Neural cell (in vitro differentiated cells): ENCODE results near the gene PDXDC1. TPM values are rescaled to one million over a fixed set of nuclear protein-coding genes. Genes with fewer than 3 reads are reported as not detected.
"Not testable (repeated sequence)": the region's sequence is repeated elsewhere in the genome, so short reads cannot be mapped to it uniquely, and the experiment has no call there.

Experiments
- H2AFZ ChIP-seq: fragments of 200-600, 300-800 bp; sonication (generic), shearing (Covaris generic); 2 replicates; pipeline ENCODE4 v1.6.0; 2014; ENCODE audit warnings: low read depth, mild to moderate bottlenecking, antibody characterized with exemption, low read length, moderate library complexity
- H3F3A ChIP-seq: fragments of 200-600 bp; shearing (Covaris generic); 2 replicates; pipeline ENCODE4 v1.6.1; 2016; ENCODE audit warnings: mild to moderate bottlenecking, moderate library complexity, mixed read lengths, antibody characterized with exemption, low read length; ENCODE audit not compliant: insufficient read depth, poor library complexity, severe bottlenecking
- H3K27ac ChIP-seq: fragments of 200-600, 300-800 bp; sonication (generic), shearing (Covaris generic); 2 replicates; pipeline ENCODE4 v1.5.1; 2014; ENCODE audit warnings: mild to moderate bottlenecking, low read length, moderate library complexity
- H3K27me3 ChIP-seq: fragments of 300-800, 200-600 bp; sonication (generic), shearing (Covaris generic); 2 replicates; pipeline ENCODE4 v1.6.0; 2014; ENCODE audit warnings: mild to moderate bottlenecking, low read depth, low read length, moderate library complexity; ENCODE audit not compliant: insufficient read depth
- H3K36me3 ChIP-seq: fragments of 300-800, 200-600 bp; sonication (generic), shearing (Covaris generic); 2 replicates; pipeline ENCODE4 v1.5.1; 2014; ENCODE audit warnings: mild to moderate bottlenecking, antibody characterized with exemption, low read length, moderate library complexity; ENCODE audit not compliant: insufficient read depth
- H3K4me2 ChIP-seq: fragments of 300-800, 200-600 bp; sonication (generic), shearing (Covaris generic); 2 replicates; pipeline ENCODE4 v1.6.0; 2014; ENCODE audit warnings: mild to moderate bottlenecking, low read length
- H3K4me3 ChIP-seq: fragments of 300-800, 200-600 bp; sonication (generic), shearing (Covaris generic); 2 replicates; pipeline ENCODE4 v1.5.1; 2014; ENCODE audit warnings: mild to moderate bottlenecking, low read length, moderate library complexity
- H3K79me2 ChIP-seq: fragments of 200-600 bp; shearing (Covaris generic); replicated peaks from 2 replicates; pipeline ENCODE4 v1.6.0; 2014; ENCODE audit warnings: mild to moderate bottlenecking, low read length, moderate library complexity; ENCODE audit not compliant: insufficient read depth
- H3K9ac ChIP-seq: fragments of 300-800, 200-600 bp; sonication (generic), shearing (Covaris generic); 2 replicates; pipeline ENCODE4 v1.6.1; 2016; ENCODE audit warnings: mild to moderate bottlenecking, low read length, mixed read lengths
- H3K9me2 ChIP-seq: fragments of 200-600 bp; shearing (Covaris generic); 2 replicates; pipeline ENCODE4 v1.6.1; 2016; ENCODE audit warnings: mild to moderate bottlenecking, low read length, mixed read lengths; ENCODE audit not compliant: insufficient read depth
- H3K9me3 ChIP-seq: fragments of 200-600, 300-800 bp; sonication (generic), shearing (Covaris generic); 2 replicates; pipeline ENCODE4 v1.6.1; 2016; ENCODE audit warnings: mild to moderate bottlenecking, mixed run types, low read length, moderate library complexity, mixed read lengths
- H4K20me1 ChIP-seq: fragments of 200-600 bp; shearing (Covaris generic); 2 replicates; pipeline ENCODE4 v1.6.1; 2016; ENCODE audit warnings: mild to moderate bottlenecking, mixed run types; ENCODE audit not compliant: insufficient read depth
- polyA plus RNA-seq: library from polyadenylated mRNA; depleted of rRNA; stranded (reverse); fragments of >200 nt; gene quantifications from 2 replicates; pipeline ENCODE4 v1.2.3, GENCODE V29; 2014

The PDXDC1 gene
- polyA plus RNA-seq, 1 donor from 2014 or later, result 69.9 TPM

- not testable (repeated sequence) for H3K9me3 ChIP-seq, H3K36me3 ChIP-seq, H4K20me1 ChIP-seq, H3K4me3 ChIP-seq, H3K27me3 ChIP-seq, H3K9me2 ChIP-seq, H3K27ac ChIP-seq, H3K79me2 ChIP-seq, H2AFZ ChIP-seq, H3K9ac ChIP-seq, H3K4me2 ChIP-seq, H3F3A ChIP-seq
These were observed 155.6 kb downstream of the PDXDC1 start for GRCh38 chr16:15130256-15130932.

GRCh38 chr16:15130943-15131700 lies 156.3 kb downstream of the PDXDC1 start:
- not testable (repeated sequence) for H3F3A ChIP-seq, H3K9me2 ChIP-seq, H3K27me3 ChIP-seq, H3K9ac ChIP-seq, H3K79me2 ChIP-seq, H3K9me3 ChIP-seq, H3K4me3 ChIP-seq, H2AFZ ChIP-seq, H3K36me3 ChIP-seq, H3K27ac ChIP-seq, H4K20me1 ChIP-seq, H3K4me2 ChIP-seq

DNA sequence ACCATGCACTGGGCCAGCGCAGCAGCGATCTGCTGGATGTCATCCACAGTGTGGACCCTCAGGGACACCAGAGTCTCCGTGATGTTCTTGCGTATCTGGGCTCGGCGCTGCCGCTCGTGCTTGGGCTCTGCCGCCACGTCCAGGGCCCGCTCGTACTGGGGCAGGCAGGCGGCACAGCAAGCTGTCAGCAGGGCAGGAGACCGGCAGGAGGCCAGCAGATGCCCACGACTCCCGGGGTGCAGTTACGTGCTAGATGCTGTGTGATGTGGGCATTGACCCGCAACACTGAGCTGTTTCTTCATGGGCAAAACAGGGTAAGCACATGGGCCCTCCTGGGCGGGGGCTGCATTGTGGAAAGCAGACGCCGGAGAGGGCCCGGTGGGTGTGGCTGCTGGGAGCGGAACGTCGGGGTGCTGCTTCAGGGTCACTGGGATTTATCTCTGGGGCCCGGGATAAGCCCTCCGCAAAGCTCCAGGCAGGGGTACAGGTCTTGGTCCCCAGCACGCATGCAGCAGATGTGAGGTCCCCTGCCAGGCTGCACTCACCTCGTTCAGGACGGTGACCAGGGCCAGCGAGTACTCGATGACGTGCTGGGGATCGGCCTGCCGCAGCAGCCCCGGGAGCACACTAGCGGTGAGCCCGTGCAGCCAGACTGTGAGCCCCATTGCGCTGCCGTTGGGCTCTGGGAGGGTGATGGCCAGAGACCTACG lies 158.0 kb downstream of the PDXDC1 start:
- H3K27ac ChIP-seq, H3K9me3 ChIP-seq, H3K27me3 ChIP-seq, H3K36me3 ChIP-seq, H2AFZ ChIP-seq, H3K9ac ChIP-seq, H3F3A ChIP-seq, H3K79me2 ChIP-seq, H3K4me2 ChIP-seq, H3K9me2 ChIP-seq, H4K20me1 ChIP-seq, H3K4me3 ChIP-seq: not testable (repeated sequence)

DNA sequence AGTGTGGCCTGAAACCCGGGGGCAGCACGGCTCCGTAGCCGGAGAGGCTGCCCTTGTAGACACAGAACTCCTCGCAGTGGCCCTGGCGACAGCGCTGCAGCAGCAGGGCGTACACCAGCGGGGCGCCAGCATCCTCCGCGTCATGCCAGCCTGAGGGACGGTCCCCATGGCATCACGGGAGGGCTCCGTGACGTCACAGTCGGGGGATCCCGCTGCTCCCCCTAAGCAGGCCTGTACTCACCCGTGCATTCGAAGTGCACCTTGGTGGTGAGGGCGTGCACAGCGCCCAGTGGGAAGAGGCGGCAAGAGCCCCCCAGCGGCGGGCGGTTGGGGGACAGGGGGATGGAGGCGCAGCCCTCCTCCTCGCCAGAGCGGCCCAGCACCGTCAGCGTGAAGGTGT lies 158.7 kb downstream of the PDXDC1 start:
- H3K36me3 ChIP-seq, H3F3A ChIP-seq, H3K79me2 ChIP-seq, H3K27ac ChIP-seq, H3K4me3 ChIP-seq, H3K9me3 ChIP-seq, H3K27me3 ChIP-seq, H3K4me2 ChIP-seq, H3K9ac ChIP-seq, H2AFZ ChIP-seq, H4K20me1 ChIP-seq, H3K9me2 ChIP-seq: not testable (repeated sequence)

DNA sequence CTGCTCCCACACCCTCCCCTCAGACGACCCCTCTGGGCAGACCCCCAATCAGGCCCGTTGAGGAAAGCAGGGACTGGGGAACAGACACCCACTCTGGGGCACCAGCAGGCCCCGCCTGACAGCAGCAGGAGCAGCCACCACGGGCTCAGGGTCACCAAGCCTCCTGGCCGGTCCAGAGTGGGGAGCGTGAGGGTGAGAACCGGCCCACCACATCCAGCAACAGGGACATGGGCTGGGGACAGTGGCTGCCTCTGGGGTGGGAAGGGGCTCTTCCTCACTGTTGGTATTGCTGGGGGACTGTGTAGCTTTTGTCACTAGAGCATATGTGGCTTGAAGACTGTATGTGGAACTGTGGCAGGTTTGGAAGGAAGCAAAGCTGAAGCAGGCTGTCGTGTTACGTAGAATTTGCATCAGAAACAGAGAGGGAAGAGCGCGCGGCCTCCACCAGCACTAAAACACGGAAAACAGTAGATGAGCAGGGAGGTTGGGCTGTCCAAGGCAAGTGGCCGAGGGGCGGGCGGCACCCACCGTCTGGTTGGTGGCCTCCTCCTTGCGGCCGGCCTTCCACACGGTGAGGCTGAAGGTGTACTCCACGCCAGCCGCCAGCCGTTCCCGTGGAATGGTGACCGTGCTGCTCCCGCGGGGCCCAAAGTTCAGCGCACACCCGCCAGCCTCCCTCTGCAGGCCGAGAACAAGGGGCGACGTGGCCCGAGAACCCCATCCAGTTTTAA lies 160.1 kb downstream of the PDXDC1 start:
- not testable (repeated sequence) for H3F3A ChIP-seq, H3K27ac ChIP-seq, H4K20me1 ChIP-seq, H3K4me3 ChIP-seq, H3K9me3 ChIP-seq, H3K4me2 ChIP-seq, H3K36me3 ChIP-seq, H3K9me2 ChIP-seq, H2AFZ ChIP-seq, H3K9ac ChIP-seq, H3K27me3 ChIP-seq, H3K79me2 ChIP-seq

- H3F3A ChIP-seq, H3K9me3 ChIP-seq, H3K36me3 ChIP-seq, H3K27me3 ChIP-seq, H3K27ac ChIP-seq, H3K9me2 ChIP-seq, H3K4me3 ChIP-seq, H4K20me1 ChIP-seq, H3K79me2 ChIP-seq, H2AFZ ChIP-seq, H3K9ac ChIP-seq, H3K4me2 ChIP-seq: not testable (repeated sequence)
These were observed 160.9 kb downstream of the PDXDC1 start for GRCh38 chr16:15135483-15136360.

- H3K27me3 ChIP-seq, H3F3A ChIP-seq, H3K36me3 ChIP-seq, H3K79me2 ChIP-seq, H3K9me3 ChIP-seq, H3K9ac ChIP-seq, H3K4me3 ChIP-seq, H2AFZ ChIP-seq, H3K4me2 ChIP-seq, H3K27ac ChIP-seq, H4K20me1 ChIP-seq, H3K9me2 ChIP-seq: not testable (repeated sequence)
These were observed 162.7 kb downstream of the PDXDC1 start for GRCh38 chr16:15137514-15137913.
